HK-2 (cell line): ENCODE results near the gene MAPK10.

Experiments used
- DNase-seq: peaks from one replicate; pipeline ENCODE4 v3.0.0-alpha.2; 2018; ENCODE audit not compliant: unreplicated experiment

Gene MAPK10

GRCh38 chr4:86359944-86360478, at the start of gene MAPK10:
TSS of gene MAPK10 (minus strand) at chr4:86360053.
- no peak for DNase-seq

- no peak for DNase-seq
Measured at GRCh38 chr4:86403575-86403974, 43.7 kb upstream of the MAPK10 start.

- DNase-seq = no peak
Measured at GRCh38 chr4:86401826-86402225, 42.0 kb upstream of the MAPK10 start.

- no peak for DNase-seq
Measured at GRCh38 chr4:86400216-86400615, 40.4 kb upstream of the MAPK10 start.

GRCh38 chr4:86398187-86398586, 38.3 kb upstream of the MAPK10 start:
- DNase-seq = no peak

- no peak for DNase-seq
Measured at GRCh38 chr4:86393749-86394148, 33.9 kb upstream of the MAPK10 start.

GRCh38 chr4:86389664-86390063, 29.8 kb upstream of the MAPK10 start:
- no peak for DNase-seq

GRCh38 chr4:86388252-86388651, 28.4 kb upstream of the MAPK10 start:
- no peak for DNase-seq

- DNase-seq = no peak
Measured at GRCh38 chr4:86386817-86387415, 27.1 kb upstream of the MAPK10 start.

GRCh38 chr4:86386201-86386600, 26.3 kb upstream of the MAPK10 start:
- DNase-seq = no peak

GRCh38 chr4:86381431-86381830, 21.6 kb upstream of the MAPK10 start:
- DNase-seq = no peak

- no peak for DNase-seq
Measured at GRCh38 chr4:86380181-86380724, 20.4 kb upstream of the MAPK10 start.

- DNase-seq = no peak
Measured at GRCh38 chr4:86376850-86377249, 17.0 kb upstream of the MAPK10 start.

- no peak for DNase-seq
Measured at GRCh38 chr4:86368433-86368832, 8.6 kb upstream of the MAPK10 start.

- no peak for DNase-seq
Measured at GRCh38 chr4:86367577-86367976, 7.7 kb upstream of the MAPK10 start.

- no peak for DNase-seq
Measured at GRCh38 chr4:86366920-86367319, 7.1 kb upstream of the MAPK10 start.

- DNase-seq = no peak
Measured at GRCh38 chr4:86362510-86362909, 2.7 kb upstream of the MAPK10 start.

- no peak for DNase-seq
Measured at GRCh38 chr4:86358257-86358656, 1.6 kb downstream of the MAPK10 start.

- DNase-seq = no peak
Measured at GRCh38 chr4:86357608-86358007, 2.2 kb downstream of the MAPK10 start.

GRCh38 chr4:86356425-86357210, 3.2 kb downstream of the MAPK10 start:
- DNase-seq = no peak

GRCh38 chr4:86354390-86354789, 5.5 kb downstream of the MAPK10 start:
- DNase-seq = no peak

GRCh38 chr4:86346320-86346719, 13.5 kb downstream of the MAPK10 start:
- DNase-seq = no peak

- no peak for DNase-seq
Measured at GRCh38 chr4:86344127-86344526, 15.7 kb downstream of the MAPK10 start.
